Liver (tissue), 9 donors: ENCODE measurements around the gene LLGL1. TPM values are rescaled to one million over a fixed set of nuclear protein-coding genes. Genes with fewer than 3 reads are reported as not detected.

ENCODE experiments used
- DNase-seq: peaks from one replicate; pipeline ENCODE4 v3.0.0-alpha.2; 2017; ENCODE audit warnings: low spot score
- H3K27ac ChIP-seq, 2 donors: one replicate each; pipeline ENCODE4 v1.7.0; 2013; ENCODE audit warnings: inconsistent platforms in 2 of 2, low read length in 2 of 2, control low read depth in 1 of 2, low read depth in 1 of 2, mild to moderate bottlenecking in 1 of 2
- H3K27me3 ChIP-seq, 4 donors: one replicate each; pipeline versions ENCODE4 v1.6.1 to v1.7.0; 2013; ENCODE audit warnings: low read length in 3 of 4, inconsistent platforms in 1 of 4, mild to moderate bottlenecking in 1 of 4, moderate library complexity in 1 of 4; ENCODE audit not compliant: control insufficient read depth in 4 of 4, insufficient read depth in 4 of 4
- H3K36me3 ChIP-seq, 4 donors: one replicate each; pipeline versions ENCODE4 v1.6.1 to v1.7.0; 2013; ENCODE audit warnings: low read length in 3 of 4, mild to moderate bottlenecking in 3 of 4, low read depth in 1 of 4, moderate library complexity in 1 of 4; ENCODE audit not compliant: control insufficient read depth in 4 of 4, insufficient read depth in 3 of 4
- H3K4me1 ChIP-seq, 4 donors: one replicate each; pipeline versions ENCODE4 v1.6.1 to v1.7.0; 2013; ENCODE audit warnings: low read length in 3 of 4, mild to moderate bottlenecking in 3 of 4, moderate library complexity in 1 of 4; ENCODE audit not compliant: control insufficient read depth in 4 of 4, insufficient read depth in 4 of 4
- H3K4me3 ChIP-seq, 3 donors: one replicate each; pipeline versions ENCODE4 v1.6.1 to v1.7.0; 2013; ENCODE audit warnings: low read length in 3 of 3, control low read depth in 1 of 3, low read depth in 1 of 3, mild to moderate bottlenecking in 1 of 3
- H3K9ac ChIP-seq, 2 donors: one replicate each; pipeline ENCODE4 v1.7.0; 2013; ENCODE audit warnings: low read length in 2 of 2, mild to moderate bottlenecking in 2 of 2, moderate library complexity in 2 of 2, control low read depth in 1 of 2, low read depth in 1 of 2
- H3K9me3 ChIP-seq, 4 donors: one replicate each; pipeline versions ENCODE4 v1.6.1 to v1.7.0; 2013; ENCODE audit warnings: low read length in 3 of 4; ENCODE audit not compliant: control insufficient read depth in 4 of 4
- ATF3 ChIP-seq: IDR thresholded peaks from 2 replicates; pipeline ENCODE4 v1.6.1; 2016; ENCODE audit warnings: antibody characterized with exemption
- CTCF ChIP-seq: fragments of 150-350 bp; IDR thresholded peaks from 2 replicates; pipeline ENCODE4 v1.5.1; 2017; ENCODE audit warnings: improper control_type of control experiment, low read depth, low read length; ENCODE audit not compliant: missing input control
- FOXA1 ChIP-seq: IDR thresholded peaks from 2 replicates; pipeline ENCODE4 v1.6.1; 2016; ENCODE audit warnings: antibody characterized with exemption
- FOXA2 ChIP-seq: IDR thresholded peaks from 2 replicates; pipeline ENCODE4 v1.6.1; 2016; ENCODE audit warnings: antibody characterized with exemption
- GABPA ChIP-seq, 2 donors: IDR thresholded peaks in 1 of 2; conservative IDR thresholded peaks in 1 of 2; 2 replicates each; pipeline ENCODE4 v1.6.1; 2016; ENCODE audit warnings: antibody characterized with exemption in 2 of 2, mild to moderate bottlenecking in 1 of 2, moderate library complexity in 1 of 2
- HNF4A ChIP-seq, 2 donors: conservative IDR thresholded peaks; 2 replicates each; pipeline ENCODE4 v1.6.1; 2016; ENCODE audit warnings: antibody characterized with exemption in 2 of 2, mild to moderate bottlenecking in 2 of 2
- HNF4G ChIP-seq: IDR thresholded peaks from 2 replicates; pipeline ENCODE4 v1.6.1; 2016; ENCODE audit warnings: antibody characterized with exemption
- JUND ChIP-seq, 2 donors: IDR thresholded peaks; 2 replicates each; pipeline ENCODE4 v1.6.1; 2016; ENCODE audit warnings: antibody characterized with exemption in 2 of 2
- MAX ChIP-seq: IDR thresholded peaks from 2 replicates; pipeline ENCODE4 v1.6.1; 2016; ENCODE audit warnings: antibody characterized with exemption
- RAD21 ChIP-seq, 2 donors: IDR thresholded peaks; 2 replicates each; pipeline ENCODE4 v1.6.1; 2016; ENCODE audit warnings: antibody characterized with exemption in 2 of 2, mild to moderate bottlenecking in 2 of 2
- RXRA ChIP-seq, 2 donors: IDR thresholded peaks; 2 replicates each; pipeline ENCODE4 v1.6.1; 2017 to 2018; ENCODE audit warnings: antibody characterized with exemption in 2 of 2, mild to moderate bottlenecking in 1 of 2
- SP1 ChIP-seq: IDR thresholded peaks from 2 replicates; pipeline ENCODE4 v1.6.1; 2018; ENCODE audit warnings: antibody characterized with exemption, mild to moderate bottlenecking
- TAF1 ChIP-seq: conservative IDR thresholded peaks from 2 replicates; pipeline ENCODE4 v1.6.1; 2016; ENCODE audit warnings: antibody characterized with exemption, mild to moderate bottlenecking
- YY1 ChIP-seq: IDR thresholded peaks from 2 replicates; pipeline ENCODE4 v1.6.1; 2016; ENCODE audit warnings: antibody characterized with exemption, mild to moderate bottlenecking
- WGBS: extraction: QIAGEN DNeasy Blood & Tissue Kit; methylation state at CpG from one replicate; pipeline ENCODE4 v1.1.7; 2013; 5-methylcytosine and 5-hydroxymethylcytosine counted together
- polyA plus RNA-seq, 2 donors: library from polyadenylated mRNA; stranded (reverse) in 1 of 2; unstranded in 1 of 2; fragments of 200-250 nt in 1 of 2; fragments of >200 nt in 1 of 2; fragmentation: Nextera tagmentation in 1 of 2; extraction: Ambion mirVana in 1 of 2; gene quantifications; one replicate each; pipeline versions ENCODE4 v1.2.1 to v1.2.3, GENCODE V29; 2013 to 2015
- total RNA-seq, 2 donors: library from RNA; depleted of rRNA; stranded (reverse); fragments of >200 nt; gene quantifications; one replicate each; pipeline ENCODE4 v1.2.3, GENCODE V29; 2014
- TF ChIP-seq, protein P1 (sequence below): IDR thresholded peaks from 2 replicates; pipeline ENCODE4 v1.6.1; 2016; ENCODE audit warnings: antibody characterized with exemption
- TF ChIP-seq, protein P2 (sequence below): IDR thresholded peaks from 2 replicates; pipeline ENCODE4 v1.6.1; 2016; ENCODE audit warnings: antibody characterized with exemption, mild to moderate bottlenecking
- donor health status: healthy.
- donor health status: healthy.
- donor health status: healthy.
- donor health status: healthy.
- donor health status: healthy.

Gene LLGL1
- total and polyA plus RNA-seq, 4 donors = 0.39 to 12.0 (median 2.8) TPM

DNA sequence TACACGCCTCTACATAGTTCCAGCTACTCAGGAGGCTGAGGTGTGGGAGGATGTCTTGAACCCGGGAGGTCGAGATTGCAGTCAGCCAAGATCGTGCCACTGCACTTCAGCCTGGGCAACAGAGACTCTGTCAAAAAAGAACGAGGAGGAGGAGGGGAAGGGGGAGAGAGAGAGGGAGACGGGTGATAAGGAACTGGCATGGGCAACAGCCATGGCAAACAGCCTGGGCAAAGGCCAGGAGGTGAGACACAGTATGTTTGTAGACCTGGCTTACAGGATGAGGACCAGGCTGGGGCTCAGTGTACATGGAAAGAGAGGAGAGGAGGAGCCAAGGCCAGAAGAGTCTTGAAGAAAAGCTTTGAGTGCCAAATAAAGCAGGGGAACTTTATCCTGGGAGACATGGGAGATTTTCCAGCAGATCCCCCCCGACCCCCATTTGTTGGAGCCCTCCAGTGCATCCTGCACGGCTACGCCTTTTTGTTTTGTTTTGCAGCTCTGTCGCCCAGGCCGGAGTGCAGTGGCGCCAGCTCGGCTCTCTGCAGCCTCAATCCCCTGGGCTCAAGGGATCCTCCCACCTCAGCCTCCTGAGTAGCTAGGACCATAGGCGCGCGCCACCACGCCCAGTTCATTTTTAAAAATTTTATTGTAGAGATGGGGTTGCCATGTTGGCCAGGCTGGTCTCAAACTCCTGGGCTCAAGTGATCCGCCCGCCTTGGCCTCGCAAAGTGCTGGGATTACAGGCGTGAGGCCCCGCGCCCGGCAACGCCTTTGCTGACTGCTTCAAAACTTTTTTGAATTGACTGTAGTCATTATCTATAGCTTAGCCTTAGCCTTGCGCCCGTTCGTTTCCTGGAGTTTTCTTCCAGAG lies 43.1 kb upstream of the LLGL1 start:
- no peak for DNase-seq
- WGBS = 12% methylated on average over 28 of the region's 28 CpGs
- TF ChIP-seq SP1 = peak; percentile 37
- TF ChIP-seq, protein P1, sequence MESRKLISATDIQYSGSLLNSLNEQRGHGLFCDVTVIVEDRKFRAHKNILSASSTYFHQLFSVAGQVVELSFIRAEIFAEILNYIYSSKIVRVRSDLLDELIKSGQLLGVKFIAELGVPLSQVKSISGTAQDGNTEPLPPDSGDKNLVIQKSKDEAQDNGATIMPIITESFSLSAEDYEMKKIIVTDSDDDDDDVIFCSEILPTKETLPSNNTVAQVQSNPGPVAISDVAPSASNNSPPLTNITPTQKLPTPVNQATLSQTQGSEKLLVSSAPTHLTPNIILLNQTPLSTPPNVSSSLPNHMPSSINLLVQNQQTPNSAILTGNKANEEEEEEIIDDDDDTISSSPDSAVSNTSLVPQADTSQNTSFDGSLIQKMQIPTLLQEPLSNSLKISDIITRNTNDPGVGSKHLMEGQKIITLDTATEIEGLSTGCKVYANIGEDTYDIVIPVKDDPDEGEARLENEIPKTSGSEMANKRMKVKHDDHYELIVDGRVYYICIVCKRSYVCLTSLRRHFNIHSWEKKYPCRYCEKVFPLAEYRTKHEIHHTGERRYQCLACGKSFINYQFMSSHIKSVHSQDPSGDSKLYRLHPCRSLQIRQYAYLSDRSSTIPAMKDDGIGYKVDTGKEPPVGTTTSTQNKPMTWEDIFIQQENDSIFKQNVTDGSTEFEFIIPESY = no peak
- peak; percentile 27 to 31 for TF ChIP-seq RXRA (IDR thresholded peaks at IDR 0.05)
- TF ChIP-seq TAF1 = no peak
- TF ChIP-seq CTCF = no peak
- TF ChIP-seq YY1 = peak; percentile 58
- TF ChIP-seq RAD21 (IDR thresholded peaks at IDR 0.05) = peak in 1 of 2 donors; percentile 17
- no peak for TF ChIP-seq FOXA1
- TF ChIP-seq MAX = no peak
- TF ChIP-seq, protein P2, sequence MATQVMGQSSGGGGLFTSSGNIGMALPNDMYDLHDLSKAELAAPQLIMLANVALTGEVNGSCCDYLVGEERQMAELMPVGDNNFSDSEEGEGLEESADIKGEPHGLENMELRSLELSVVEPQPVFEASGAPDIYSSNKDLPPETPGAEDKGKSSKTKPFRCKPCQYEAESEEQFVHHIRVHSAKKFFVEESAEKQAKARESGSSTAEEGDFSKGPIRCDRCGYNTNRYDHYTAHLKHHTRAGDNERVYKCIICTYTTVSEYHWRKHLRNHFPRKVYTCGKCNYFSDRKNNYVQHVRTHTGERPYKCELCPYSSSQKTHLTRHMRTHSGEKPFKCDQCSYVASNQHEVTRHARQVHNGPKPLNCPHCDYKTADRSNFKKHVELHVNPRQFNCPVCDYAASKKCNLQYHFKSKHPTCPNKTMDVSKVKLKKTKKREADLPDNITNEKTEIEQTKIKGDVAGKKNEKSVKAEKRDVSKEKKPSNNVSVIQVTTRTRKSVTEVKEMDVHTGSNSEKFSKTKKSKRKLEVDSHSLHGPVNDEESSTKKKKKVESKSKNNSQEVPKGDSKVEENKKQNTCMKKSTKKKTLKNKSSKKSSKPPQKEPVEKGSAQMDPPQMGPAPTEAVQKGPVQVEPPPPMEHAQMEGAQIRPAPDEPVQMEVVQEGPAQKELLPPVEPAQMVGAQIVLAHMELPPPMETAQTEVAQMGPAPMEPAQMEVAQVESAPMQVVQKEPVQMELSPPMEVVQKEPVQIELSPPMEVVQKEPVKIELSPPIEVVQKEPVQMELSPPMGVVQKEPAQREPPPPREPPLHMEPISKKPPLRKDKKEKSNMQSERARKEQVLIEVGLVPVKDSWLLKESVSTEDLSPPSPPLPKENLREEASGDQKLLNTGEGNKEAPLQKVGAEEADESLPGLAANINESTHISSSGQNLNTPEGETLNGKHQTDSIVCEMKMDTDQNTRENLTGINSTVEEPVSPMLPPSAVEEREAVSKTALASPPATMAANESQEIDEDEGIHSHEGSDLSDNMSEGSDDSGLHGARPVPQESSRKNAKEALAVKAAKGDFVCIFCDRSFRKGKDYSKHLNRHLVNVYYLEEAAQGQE = peak; percentile 40
- TF ChIP-seq HNF4A (conservative IDR thresholded peaks at IDR 0.05) = peak; percentile 53 to 62
- no peak for TF ChIP-seq GABPA (IDR thresholded peaks at IDR 0.05 in 1 of 2, conservative IDR thresholded peaks at IDR 0.05 in 1 of 2)
- Histone ChIP-seq H3K4me1 (peaks cover 8 to 37% (median 30%) of the 10 kb centered on the region in 4 donors), H3K9me3 (no peaks in the 10 kb centered on the region), H3K36me3 (no peaks in the 10 kb centered on the region), H3K27ac (peak overlapping the region; percentile 96 to 99), H3K27me3 (no peaks in the 10 kb centered on the region), H3K9ac (peak overlapping the region; percentile 84 to 87), H3K4me3 (peak overlapping the region; percentile 33 to 91 (median 85))

DNA sequence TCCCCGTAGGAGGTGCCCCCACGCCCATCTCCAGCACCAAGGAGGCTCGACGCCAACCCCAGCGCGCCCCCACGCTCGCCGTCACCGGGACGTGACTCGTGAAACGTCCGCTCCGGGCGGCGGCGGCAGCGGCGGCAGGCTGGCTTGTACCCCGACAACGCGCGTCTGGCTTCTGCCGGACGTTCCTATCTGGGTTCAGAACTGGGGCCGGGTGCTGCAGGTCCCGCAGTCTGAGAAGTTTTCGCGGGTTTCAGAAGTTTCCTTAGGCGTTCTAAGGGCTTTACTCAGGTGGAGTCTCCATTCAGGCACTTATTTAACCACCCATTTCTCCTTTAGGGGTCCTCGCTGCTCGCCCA lies 42.5 kb upstream of the LLGL1 start:
- Histone ChIP-seq H3K27ac (peak overlapping the region; percentile 96 to 99), H3K9me3 (no peaks in the 10 kb centered on the region), H3K27me3 (no peaks in the 10 kb centered on the region), H3K36me3 (peaks cover 0 to 3% (median 0%) of the 10 kb centered on the region in 4 donors), H3K9ac (peak overlapping the region; percentile 84 to 87), H3K4me1 (peaks cover 11 to 43% (median 36%) of the 10 kb centered on the region in 4 donors), H3K4me3 (peak overlapping the region; percentile 70 to 91 (median 85))
- DNase-seq = peak; percentile 87
- under 1% methylated on average over 33 of the region's 33 CpGs for WGBS
- TF ChIP-seq SP1 (no peak), ATF3 (no peak), JUND (IDR thresholded peaks at IDR 0.05) (peak in 1 of 2 donors; percentile 8), HNF4G (no peak), FOXA2 (no peak), YY1 (peak; percentile 79), CTCF (no peak), RXRA (IDR thresholded peaks at IDR 0.05) (no peak)
- TF ChIP-seq, protein P1 = peak; percentile 51
